IPS-NIHi11 (cell line): ENCODE measurements around the gene RASD1.

ENCODE experiments used
- DNase-seq: peaks from one replicate; pipeline ENCODE4 v3.0.0; 2012; ENCODE audit warnings: mixed read lengths, low spot score

RASD1 gene

DNA sequence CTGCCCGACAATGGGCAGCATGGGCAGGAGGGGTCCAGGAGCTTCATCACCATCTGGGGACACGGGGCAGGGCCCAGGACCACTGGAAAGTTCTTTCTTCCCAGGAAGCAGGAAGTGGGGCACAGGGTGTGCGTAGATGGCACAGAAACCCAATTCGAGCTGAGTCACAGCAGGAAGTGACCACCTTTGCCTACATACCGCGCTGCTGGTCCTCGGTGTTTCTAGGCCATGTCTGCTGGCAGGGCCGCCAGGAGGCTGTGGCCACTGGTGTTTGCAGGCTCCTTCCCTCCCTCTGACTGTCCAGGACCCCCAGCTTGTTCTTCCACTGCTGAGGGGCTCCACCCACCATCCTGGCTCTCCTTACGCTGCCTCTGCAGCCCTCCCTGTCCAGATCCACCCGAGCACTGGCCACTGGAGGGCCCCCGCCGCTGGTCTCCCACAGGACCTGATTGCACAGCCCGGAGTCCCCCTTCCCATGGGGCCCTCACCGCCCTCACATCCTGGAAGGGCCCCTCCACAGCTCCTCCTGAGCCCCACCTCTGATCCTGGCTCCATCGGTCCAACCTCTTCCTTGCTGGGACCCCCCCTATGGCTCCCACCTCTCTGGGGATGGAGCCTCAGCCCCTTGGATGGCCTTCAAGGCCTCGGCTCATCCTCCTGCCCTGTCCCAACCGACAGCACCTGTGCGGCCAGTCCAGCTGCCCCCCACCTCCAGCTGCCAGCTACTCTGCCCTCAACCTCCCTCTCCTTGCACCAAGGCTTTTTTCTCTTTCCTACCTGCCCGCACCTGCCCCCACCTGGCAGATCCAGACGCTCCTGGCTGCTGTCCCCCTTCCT is 14.5 kb upstream of the RASD1 start:
- DNase-seq, result no peak

- no peak for DNase-seq
Measured at GRCh38 chr17:17509601-17510425, 13.6 kb upstream of the RASD1 start.

GRCh38 chr17:17508646-17509591 is 12.7 kb upstream of the RASD1 start:
- no peak for DNase-seq

- no peak for DNase-seq
Measured at GRCh38 chr17:17508019-17508535, 11.9 kb upstream of the RASD1 start.

GRCh38 chr17:17507465-17508011 is 11.3 kb upstream of the RASD1 start:
- DNase-seq, result no peak

GRCh38 chr17:17506893-17507464 is 10.8 kb upstream of the RASD1 start:
- DNase-seq, result no peak

DNA sequence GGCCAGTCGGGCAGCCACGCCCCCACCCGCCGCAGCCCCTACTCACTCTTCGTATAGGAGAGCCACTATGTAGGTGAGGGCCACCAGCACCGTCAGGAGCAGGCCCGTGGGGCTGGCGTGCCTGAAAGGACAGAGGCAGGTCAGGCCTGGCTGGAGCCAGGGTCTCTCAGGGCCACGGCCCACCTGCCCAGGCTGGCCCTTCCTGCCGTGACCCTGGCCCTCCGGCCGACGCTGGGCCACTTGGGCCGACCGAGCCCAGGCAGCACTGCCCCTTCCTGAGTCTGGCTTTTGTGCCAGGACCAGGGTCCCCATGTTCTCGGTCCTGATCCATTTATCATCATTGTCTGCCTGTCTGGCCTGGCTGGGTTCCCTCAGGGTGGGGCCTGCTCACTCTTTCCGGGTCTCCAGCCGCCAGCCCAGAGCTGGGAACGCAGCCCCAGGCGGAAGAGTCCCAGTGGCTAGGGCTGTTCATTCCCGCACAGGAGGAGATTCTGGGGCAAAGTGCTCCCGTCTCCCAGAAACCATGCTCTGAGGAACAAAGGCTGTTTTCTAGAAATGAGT is 10.1 kb upstream of the RASD1 start:
- DNase-seq, result no peak

GRCh38 chr17:17505610-17506171 is 9.5 kb upstream of the RASD1 start:
- no peak for DNase-seq

DNA sequence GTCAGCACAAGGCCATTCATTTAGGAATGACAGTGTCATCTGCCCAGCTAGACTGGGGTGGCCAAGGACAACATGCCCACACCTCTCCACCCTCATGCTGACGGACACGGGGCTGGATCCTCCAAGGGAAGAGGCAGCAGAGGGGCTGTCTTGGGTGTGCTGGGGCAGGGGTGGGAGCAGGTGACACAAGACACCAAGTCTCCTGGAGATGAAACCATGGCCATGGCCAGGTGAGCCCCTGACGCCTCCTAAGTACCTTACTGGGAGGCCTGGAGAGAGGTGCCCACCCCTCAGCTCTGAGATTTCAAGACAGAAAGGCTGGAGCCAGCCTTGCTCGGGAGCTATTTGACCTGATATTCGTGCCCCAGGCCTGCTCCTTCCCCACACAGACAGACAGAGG is 9.0 kb upstream of the RASD1 start:
- DNase-seq, result no peak

DNA sequence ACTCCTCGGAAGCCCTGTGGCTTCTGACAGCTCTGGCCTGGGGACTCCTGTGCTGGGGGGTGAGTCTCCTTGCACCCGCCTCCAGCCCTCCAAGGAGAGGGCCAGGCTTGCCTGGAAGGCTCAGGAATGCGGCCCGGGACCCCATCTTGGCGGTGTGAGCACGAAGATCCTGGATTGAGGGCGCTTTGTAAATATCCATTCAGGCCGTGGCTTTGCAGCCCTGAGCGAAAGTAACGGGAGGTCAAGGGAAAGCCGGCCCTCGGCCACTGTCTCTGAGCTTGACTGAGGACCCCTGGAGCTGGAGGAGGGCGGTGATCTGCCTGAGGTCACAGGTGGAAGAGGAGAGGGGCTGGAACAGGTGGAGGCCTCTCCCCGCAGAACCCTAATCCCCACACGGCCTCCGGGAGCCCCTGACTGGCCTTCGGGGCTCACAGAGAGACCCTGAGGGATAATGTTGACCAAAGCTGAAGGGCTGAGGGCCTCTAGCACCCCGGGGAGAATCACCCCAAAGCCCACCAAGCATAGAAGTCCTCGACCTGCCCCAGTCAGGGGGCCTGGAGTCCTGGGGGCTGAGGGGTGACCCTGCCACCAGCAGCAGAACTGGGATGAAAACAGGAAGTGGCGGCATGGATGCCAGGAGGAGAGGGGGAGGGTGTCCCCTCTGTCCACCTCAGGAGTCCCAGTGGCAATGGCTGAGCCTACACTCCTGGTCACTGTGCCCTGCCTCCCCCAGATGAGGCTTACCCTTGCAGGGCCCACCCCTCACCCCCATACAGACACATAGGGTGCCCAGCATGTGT is 8.3 kb upstream of the RASD1 start:
- no peak for DNase-seq

DNA sequence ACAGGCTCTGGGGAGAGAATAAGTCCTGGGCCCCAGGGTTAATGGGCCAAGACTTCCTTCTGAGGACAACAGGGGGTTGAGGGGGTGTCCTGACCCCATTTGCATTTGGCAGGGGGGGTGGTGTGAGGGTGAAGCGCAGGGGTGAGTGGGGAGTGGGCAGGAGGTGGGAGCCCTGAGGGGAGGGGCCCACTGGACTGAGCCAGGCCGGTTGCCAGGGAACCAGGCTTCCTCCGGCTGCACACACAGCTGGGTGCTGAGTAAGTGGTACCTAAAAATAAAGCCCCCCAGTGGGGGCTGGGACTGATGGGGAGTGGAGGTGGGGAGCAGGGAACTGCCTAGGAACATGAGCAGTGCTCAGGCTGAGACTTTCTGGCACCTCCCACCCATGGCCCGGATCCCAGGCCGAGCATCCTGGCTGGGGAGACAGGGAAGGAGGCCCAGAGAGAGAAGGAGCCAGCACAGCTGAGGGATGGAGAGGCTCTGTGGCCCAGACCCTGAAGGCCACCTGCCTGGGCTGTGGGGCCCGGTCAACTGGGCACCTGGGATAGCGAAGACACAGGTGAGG is 7.5 kb upstream of the RASD1 start:
- DNase-seq, result no peak

DNA sequence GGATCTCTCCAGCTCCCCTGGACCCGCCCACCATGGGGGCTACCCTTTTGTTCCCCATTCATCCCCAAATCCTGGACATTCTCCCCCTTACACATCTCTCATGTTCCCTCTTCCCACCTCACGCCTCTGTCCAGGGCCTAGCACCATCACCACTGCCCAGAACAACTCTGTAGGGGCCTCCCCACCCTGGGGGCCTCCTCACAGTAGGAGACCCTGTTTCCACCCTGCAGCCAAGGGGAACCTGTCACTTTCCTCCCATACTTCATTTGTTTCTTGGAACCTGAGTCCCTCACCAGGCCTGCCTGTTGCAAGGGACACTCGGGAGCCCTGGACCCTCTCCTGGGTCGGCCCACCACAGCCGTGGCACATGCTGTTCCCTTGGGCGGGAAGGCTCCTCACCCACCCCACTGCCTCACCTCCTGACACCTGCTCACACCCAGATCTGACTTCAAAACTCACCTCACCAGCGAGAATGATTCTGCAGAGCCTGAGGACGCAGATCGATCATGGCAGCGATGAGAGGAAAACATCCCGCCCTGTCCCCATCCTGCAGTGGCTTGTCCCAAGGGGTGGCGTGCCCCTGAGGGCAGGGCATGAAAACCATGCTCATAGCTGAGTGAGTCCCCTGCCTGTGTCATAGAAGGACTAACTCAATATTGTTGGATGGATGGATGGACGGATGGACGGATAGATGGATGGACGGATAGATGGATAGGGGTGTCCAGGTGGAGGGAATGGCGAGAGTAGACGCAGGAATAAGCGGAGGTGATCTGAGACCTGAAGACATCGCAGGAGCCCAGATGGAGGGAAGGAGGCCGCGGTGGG is 6.8 kb upstream of the RASD1 start:
- DNase-seq, result no peak

DNA sequence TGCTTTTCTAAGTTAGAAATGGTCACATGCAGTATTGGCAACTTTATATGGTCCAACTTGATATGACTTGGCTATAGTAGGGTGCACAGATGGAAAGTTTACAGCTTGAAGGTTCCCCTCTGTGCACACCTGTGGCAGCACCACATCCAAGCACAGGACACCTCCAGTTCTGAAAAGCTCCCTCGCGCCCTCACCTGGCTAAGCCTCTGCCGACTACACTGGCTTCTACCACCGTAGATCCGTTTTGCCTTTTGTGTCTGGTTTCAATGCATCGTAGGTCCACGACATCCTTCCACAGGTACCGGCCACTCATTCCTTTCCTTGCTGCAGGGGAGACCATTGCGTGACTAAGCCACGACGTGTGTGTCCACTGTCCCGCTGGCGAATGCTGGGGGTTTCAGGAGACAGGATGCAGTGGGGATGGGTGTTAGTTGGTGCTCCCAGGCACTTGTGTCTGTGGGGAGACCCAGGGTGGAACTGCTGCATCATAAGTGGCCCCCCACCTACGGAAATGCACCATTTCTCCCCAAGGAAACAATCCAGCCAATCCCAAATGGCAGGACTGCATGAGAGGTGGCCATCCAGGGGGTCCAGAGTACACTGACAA is 4.9 kb upstream of the RASD1 start:
- no peak for DNase-seq

GRCh38 chr17:17499402-17500145 is 3.4 kb upstream of the RASD1 start:
- DNase-seq, result no peak

DNA sequence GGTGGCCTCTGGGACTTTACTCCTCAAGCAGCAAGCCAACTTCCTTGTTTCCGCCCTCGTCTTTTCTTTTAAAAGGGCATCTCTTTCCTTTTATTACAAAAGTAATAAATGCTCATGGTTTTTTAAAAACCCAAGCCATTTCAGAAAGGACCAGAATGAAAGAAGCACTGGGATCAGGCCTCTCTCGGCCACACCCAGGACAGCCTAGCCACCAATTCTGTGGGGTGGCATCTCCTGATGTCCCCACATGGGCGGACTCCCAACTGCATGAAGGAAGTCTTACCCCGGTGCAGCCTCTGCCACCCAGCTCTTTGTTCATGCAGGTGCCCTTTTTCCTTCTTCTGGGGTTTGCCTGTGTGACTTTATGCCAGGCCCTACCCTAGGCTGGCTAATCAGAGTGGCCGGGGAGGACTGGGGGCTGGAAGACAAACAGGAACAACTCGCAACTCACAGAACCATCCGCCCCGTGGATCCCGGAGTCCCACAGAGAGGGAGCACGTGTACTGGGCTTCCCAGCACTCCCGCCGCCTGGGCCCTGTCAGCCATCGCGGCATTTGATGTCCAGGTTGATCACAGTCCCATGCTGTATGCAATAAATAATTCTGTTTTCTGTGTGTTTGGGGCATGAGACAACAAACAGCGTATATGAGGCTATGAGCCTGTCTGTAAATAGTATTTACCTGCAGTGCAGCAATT is 2.6 kb upstream of the RASD1 start:
- DNase-seq, result no peak

DNA sequence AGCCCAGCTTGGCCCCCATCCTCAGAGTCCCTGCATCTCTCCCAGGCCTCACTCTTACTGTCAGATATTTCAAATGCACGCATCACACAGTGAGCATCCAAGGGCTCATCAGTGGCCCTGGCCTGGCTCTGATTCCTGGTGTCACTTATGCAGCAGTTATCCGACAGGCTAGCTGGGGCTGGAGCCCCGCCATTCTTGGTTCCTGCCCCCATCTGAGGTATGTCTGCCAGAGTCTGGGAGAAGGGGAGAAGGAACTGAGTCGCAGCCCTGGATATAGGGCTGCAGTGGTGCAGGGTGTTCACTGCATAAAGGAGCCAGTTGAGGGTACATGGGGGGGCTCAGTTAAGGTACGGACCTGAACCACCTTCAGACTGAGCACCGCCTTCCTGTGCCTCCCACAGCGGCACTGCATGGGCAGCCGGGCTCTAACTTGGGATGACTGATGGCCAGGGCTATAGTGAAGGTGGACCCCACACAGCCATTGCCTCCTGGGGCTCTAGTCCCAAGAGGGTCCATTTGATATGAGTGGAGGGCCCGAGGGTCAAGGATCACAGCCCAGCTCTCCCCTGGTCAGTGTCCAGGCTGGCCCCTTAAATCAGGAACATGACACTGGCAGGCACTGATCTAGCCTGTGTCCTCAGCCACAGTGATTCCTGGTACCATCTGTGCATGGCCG is 1.8 kb upstream of the RASD1 start:
- no peak for DNase-seq
